Dedifferentiated amniotic fluid mesenchymal stem cell (primary cell): ENCODE data around the gene MAP7.
A peak's percentile ranks its signal among the peaks of the same experiment; 100 is the strongest.

Source experiments
- DNase-seq: peaks from one replicate; pipeline ENCODE4 v3.0.0-alpha.2; 2016; ENCODE audit errors: extremely low spot score

Gene MAP7

DNA sequence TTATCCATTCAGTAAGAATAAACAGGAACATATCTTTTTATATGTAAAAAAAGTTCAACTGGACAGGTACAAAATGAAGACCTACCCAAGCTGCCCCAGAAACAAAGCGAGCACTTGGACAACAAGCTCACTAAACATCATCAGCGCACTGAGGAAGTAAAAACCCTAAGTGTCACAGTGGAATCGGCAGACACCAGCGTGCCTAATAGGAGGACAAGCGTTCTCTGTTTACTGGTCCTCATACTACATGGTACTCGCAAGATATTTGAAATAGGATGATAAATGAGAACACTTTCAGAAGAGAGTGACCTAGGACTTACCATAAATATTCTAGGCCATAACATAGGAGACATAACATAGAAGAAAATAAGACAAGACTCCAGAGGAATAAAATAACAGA, 18.2 kb downstream of the MAP7 start:
- no peak for DNase-seq

DNA sequence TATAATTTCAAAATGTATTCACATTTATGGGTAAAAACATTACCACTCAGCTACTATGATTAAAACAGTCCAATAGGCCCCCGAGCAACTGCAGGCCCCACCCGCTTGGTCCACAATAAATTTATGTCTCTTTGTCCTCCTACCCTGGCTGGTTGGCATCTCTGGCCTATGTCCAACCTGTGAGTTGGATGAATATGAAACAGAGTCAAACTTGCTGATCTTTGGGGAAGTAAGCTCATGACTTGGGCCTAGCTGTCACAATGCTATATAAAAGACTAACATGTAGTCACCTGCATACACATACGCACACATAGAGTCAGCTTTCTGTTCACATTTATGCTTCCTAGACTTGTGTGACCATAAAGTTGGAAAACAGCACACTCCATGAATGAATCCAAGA, 20.5 kb downstream of the MAP7 start:
- DNase-seq = no peak

DNA sequence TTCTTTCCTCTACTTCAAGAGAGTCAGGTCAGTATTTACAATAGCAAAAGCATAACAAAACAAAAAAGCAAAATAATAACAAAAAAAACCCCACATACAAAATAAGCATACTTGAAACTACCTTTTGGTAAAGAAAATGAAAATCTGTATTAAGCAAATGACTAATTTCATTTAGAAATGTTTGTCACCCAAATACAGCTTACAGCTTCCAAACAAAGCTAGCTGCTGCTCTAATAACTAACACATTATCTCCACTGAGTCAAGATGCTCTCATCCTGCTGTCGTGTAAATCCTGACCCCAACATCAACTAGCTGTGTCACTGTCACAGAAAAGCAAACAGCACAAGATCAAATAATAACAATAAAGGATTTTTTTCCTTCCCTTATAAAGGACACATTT, 21.7 kb downstream of the MAP7 start:
- DNase-seq = no peak

DNA sequence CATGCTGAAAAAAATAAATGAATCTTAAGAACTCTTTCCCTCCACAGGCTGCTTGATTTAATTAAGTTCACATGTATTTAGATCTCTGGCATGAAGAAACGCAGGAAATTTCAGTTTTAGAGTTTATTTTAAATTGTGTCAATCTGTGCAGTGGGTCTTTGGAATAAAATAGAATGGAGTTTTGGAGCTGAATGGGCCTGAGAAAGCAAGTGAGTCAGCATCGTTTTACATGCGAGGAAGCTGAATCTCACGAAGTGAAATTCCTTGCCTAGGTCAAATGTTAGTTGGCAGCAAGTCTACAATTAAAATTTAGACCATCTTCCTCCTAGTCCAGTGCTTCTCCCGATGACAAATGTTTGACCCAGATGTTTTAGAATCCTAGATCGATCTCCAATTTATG, 22.4 kb downstream of the MAP7 start:
- no peak for DNase-seq

DNA sequence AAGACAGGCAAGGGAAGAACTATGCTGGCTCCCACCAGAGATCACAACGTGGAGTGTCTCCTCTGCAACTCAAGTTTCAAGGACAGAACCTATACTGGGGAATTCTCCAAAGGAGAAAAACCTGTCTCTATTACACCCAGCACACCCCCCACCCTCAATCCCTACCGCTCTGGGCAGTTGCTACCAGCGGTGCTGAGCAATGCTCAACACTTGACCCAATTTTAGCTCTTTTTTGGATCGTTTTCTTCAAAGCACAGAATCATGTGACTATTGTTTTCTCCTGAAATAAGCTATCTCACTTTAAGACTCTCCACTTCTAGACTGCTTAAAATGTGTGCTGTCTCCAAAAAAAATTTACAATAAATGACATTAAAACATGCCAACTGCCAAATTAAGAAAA, 23.3 kb downstream of the MAP7 start:
- no peak for DNase-seq

DNA sequence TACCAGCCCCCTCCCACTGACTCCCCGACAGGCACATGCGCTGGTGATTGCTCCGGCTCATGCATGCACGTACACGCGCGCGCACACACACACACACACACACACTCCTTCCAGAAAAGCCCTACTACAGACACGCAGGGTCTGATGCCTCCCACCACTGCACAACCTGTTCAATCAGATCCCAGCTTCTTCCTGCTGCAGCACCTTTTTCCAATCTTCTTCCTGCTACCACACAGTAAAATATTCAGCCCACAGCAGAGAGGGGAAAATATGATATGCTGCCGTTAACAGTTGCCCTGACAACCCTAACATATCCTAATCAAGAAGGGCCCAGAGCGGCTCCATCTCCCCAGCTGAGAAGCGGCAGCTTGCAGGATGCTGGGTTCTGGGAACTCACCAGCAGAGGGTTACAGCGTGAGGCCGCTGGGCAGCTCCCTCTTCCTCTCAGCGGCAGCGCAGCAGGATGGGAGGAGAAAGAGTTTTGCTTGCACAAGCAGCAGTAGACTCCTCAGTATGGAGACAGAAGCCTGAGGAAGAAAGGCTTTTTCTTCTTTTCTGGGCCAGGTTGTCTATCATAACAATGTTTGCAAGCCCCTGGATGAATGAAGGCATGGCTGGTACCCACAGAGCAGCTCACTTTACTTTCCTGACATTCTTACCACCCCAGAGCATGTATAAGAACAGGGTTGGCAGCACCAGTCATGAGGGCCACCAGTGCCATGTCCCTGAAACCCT, 23.9 kb downstream of the MAP7 start:
- peak; percentile 33 for DNase-seq

DNA sequence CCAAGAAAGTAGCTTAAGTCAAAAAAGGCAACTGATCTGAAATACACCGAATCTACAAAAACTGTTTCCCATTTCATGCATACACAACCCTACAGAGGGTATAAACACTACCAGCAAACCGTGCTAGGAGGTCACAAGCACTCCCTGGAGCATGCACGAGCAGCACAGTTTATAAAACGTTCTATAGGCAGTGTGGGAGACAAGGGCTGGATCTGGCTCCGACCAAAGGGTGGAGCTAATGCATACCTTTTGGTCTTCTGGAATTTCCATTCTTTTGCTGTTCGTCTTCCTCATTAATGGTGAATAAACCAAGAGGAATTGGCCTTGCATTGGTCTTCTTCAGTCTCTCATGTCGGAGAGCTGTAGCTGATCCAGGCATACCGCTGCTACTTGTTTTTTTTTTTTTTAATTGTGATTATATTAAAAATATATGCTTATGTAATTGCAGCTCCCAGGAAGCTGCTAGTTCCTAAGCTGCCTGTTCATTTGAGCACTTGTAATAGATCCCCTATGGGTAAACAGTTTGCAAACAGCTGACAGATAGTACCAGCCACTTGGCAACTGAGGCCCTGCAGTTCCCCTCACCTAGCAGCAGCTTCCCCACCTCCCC, 24.5 kb downstream of the MAP7 start:
- no peak for DNase-seq

DNA sequence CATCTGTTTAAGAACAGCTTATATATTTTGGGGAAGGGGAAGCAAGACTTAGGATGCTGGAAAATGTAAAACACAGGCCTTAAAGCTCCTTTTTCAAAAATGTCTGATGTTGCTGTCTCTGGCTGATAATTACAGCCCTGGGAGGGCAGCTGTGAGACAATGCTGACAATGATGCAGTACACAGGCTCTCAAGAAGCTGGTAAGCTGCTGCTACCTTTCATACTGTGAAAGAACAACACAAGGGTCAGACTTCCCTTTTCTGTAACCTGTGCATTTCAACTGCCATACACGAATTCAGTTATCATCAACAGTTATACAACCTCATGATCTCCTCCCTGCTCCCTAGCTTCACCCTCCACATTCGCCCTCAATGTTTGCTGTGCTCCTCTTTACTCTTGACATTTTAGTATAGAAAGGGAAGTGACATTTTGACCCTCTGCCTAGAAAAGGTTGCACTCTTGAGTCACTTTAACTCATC, 25.2 kb downstream of the MAP7 start:
- no peak for DNase-seq

DNA sequence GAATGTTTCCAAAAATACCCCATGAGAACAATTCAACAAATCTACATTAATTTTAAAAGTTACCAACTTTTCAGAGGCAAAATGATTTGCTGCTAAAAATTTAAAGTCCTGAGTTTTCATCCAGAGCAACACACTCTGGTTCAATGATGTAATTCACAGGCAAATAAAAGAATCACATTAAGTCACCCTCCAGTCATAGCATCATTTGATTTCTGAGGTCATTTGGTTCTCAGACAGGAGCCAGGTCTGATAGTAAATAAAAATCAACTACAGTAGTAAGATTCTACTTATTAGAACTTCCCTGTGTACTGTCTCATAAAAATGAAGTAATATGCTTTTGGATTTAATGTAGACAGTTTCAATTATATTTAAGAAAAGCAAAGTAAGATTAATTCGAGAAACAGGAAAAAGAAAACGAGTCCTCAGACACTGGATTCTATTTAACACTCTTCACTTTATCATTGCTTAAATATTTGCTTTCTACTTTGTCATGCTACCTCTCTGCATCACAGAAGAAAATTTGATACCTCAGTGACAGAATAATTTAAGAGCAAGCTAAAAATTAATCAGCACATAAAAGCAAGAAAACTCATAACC, 25.8 kb downstream of the MAP7 start:
- no peak for DNase-seq

DNA sequence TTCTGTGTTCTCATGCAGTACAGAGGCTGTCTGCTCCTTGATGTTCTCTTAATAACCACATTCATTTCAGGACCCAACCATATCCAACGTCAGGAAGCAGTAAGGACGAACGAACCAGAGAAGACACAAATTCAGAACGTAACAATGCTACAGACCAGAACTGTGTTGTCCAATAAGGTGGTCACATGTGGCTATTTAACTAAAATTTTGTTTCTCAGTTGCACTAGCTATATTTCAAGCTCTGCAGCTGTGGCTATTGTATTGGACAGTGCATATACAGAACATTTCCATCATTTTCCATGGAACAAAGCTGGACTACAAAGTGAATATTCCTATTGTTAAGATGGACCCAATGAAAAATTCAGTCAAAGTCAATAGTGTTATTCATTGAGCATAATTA, 27.0 kb downstream of the MAP7 start:
- no peak for DNase-seq

DNA sequence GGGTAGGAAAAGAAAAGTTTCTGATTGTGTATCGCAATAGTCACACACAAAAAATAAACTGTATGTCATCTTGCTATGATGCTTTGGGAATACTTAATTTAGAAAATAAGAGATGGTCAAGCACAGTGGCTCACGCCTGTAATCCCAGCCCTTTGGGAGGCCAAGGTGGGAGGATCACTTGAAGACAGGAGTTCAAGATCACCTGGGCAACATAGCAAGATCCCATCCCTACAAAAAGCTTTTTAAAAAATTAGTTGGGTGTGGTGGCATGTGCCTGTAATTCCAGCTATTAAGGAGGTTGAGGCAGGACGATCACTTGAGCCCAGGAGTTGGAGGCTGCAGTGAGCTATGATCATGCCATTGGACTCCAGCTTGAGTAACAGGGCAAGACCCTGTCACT, 27.6 kb downstream of the MAP7 start:
- DNase-seq = no peak

DNA sequence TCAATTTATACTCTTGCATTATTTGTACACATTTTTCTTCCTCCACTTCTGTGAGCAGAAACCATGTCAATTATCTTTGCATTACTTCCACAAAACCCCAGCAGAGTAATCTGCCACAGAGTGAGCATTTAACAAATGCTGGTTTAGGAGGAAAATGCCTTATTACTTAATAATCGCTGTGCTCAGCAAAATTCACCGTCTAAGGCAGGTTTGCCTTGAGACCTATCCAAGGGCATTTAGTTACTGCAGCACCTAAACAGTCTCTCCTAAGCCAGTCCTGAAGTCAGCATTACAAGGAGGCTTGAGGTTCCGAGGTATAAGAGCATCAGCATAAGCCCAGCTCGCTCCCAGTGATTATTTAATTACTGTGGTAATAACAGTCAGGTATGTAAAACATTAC, 28.3 kb downstream of the MAP7 start:
- DNase-seq = no peak

DNA sequence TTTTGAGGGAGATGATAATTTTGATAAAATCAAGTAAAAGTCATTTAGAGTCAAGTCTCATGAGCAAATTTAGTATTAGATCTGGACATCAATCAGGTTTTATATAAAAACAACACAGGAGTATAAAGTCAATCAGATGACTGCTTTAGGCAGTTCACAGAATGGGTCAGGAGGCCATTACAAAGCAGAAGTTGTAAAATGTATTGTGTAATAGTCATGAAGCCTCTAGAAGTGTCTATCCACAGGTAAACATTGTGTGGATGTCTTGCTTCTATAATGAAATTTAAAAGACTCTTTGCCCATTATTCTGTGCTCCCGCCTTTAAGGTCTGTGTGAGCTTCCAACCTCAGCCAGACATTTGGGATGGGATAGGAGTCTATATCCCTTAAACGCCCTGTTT, 28.8 kb downstream of the MAP7 start:
- DNase-seq = no peak

DNA sequence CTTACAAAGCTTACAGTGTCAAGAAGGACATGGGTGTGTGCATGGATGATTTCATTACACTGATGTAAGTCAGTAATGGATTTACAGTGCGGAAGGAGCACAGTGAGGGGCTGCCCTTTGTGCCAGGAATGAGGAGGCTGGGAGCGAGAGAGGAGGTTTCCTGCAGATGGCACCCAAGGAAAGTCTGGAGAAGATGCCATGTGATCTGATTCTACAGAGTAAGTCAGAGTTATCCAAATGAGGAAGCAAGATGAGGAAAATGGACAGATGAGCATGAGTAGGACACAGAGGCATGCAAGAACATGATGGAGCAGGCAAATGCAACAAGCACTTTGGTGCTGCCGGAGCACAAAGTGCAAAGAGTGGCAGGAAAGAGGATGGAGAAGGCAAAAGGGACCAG, 29.7 kb downstream of the MAP7 start:
- DNase-seq = no peak

DNA sequence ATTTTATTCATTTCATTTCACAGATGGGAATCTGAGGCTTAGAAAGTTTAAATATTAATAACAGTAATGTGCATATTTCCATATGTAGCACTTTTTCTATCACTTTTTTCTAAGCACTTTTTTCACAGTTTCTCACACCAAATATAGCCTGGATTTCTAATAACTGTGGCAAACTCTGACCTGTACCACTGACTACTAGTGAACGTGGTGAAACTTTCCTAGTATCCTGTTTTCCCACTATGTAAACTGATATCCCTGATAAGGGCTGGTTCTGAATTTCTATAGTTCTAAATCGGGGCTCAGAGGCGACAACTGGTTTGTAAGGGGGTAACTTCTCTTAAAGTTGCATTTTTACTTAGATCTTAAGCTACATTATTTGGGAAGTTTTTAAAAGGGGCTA, 32.6 kb downstream of the MAP7 start:
- no peak for DNase-seq

DNA sequence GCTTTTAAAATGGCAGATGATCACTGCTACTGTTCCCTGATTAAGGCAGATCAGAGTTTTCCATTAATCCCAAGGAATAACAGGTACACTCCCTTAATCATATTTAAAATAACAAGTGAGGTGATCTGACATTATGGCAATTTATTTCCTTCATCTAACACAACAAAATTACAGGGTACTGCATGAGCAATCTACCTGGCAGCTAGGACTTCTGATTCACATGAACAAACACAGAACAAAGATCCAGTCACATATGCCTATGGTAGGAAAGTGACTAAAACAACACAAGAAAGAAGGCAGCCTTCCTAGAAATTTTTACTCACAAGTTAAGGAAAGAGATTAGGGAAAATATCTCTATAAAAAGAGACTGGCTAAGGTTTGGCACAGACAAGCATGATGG, 33.2 kb downstream of the MAP7 start:
- no peak for DNase-seq

DNA sequence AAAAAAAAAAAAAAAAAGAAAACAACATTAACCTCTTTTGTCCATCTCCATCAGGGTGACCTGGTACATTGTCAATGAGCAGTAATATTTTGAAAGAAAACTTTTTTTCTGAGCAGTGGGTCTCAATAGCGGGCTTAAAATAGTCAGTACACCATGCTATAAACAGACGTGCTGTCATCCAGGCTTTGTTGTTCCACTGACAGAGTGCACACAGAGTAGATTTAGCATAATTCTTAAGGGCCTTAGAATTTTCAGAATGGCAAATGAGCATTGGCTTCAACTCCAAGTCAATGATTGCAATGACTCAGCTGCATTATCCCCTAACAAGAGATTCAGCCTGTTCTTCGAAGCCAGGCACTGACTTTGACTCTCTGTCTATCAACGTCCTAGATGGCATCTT, 35.6 kb downstream of the MAP7 start:
- DNase-seq = no peak

DNA sequence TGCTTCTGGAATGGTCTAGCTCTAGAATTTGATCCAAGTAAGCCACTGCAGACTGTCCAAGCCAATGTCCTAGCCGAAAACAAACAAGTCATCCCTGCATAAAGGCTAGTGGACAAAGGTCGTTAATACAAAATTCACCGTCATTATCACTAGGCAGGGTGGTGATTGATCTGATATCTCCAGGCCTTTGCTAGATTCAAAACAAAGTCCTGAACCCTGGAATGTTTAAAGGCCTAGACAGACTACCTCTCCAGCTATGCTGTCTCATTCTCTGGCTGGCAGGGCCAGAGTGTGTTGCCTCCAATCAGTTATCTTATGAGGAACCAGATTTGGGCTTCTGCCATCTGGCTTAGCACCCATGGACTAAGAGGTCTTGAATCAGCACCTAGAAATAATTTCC, 38.3 kb downstream of the MAP7 start:
- no peak for DNase-seq

DNA sequence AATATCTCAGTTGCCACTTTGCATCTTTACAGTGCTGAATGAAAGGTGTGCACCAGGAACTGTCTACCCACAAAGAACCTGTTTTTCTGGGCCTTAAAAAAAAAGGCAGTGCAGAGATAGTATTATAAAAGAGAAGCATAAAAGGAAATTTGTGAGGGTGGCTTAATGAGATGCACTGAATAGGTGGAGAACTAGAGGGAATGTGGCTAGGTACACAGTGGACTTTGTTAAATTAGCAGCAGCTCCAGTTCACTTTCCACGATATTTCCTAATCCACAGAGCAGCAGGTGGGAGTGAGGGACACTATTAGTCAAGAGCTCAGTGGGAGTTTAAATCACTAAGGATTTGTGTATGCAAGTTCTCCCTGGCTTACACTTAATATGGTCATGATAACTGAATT, 38.8 kb downstream of the MAP7 start:
- no peak for DNase-seq

DNA sequence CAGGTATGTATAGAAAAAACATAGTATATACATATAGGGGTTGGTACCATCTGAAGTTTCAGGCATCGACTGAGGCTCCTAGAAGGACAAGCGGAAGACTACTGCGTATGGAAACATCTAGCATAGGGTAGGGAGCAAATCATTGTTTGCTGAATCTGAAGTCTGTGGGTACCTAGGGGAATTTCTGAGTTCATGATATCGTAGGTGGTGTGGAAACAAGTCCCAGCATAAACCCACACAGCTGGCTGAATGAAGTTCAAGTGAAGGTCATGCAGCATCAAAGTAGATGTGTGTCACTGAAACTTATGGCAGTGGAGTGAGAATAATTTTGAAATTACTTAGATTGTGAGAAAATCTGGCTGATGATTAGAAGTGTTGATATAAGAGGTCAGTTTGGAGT, 39.4 kb downstream of the MAP7 start:
- DNase-seq = no peak

DNA sequence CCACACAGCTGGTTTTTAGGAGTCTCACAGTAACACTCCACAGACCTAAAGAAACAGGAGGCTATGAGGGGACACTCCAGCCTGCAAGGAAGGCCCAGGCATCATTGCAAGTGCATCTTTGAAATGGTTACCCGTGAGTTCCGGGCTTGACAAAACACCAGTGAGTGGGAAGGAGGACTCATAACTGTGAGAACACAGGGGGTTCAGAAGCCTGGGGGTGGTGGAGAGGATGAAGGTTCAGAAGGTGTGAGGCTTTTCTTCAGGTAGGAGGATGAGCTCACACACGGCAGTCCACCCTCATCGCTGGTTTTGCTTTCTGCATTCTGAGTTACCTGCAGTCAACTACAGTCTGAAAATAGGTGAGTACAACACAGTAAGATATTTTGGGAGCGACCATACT, 39.9 kb downstream of the MAP7 start:
- no peak for DNase-seq

DNA sequence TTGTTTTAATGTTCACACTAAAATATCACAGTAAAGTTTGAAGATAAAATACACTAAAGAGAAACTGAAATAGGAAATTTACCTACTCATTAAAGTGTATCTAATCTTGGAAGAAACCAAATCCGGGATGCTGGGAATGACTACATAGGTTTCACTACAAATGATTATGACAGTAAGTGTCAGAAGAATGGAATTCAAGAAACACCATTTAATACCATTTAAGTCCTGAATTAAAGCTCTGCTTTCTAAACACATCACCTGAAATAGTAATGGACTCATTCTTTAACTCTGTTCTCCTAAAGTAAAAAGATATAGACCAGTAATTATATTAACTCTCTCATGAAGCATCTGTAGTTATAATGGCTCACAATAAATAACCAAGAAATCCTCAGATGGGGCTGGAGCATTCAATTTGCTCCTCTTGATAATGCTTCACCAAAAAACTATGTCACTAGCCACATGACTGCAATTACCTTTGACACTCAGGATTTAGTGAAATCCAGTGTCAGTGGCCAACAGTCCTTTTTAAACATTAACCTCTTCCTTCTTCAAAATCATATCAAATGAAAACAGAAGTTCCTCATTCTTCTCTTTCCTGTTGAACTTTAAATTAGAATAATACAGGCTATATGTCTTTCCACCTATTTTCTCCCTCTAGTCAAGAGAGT, 41.4 kb downstream of the MAP7 start:
- no peak for DNase-seq
